AG08396 (cell line): ENCODE measurements around the gene ISG20L2.

ENCODE experiments used
- DNase-seq: peaks from one replicate; pipeline ENCODE4 v3.0.0; 2012; ENCODE audit warnings: low spot score, mixed read lengths

ISG20L2 gene

DNA sequence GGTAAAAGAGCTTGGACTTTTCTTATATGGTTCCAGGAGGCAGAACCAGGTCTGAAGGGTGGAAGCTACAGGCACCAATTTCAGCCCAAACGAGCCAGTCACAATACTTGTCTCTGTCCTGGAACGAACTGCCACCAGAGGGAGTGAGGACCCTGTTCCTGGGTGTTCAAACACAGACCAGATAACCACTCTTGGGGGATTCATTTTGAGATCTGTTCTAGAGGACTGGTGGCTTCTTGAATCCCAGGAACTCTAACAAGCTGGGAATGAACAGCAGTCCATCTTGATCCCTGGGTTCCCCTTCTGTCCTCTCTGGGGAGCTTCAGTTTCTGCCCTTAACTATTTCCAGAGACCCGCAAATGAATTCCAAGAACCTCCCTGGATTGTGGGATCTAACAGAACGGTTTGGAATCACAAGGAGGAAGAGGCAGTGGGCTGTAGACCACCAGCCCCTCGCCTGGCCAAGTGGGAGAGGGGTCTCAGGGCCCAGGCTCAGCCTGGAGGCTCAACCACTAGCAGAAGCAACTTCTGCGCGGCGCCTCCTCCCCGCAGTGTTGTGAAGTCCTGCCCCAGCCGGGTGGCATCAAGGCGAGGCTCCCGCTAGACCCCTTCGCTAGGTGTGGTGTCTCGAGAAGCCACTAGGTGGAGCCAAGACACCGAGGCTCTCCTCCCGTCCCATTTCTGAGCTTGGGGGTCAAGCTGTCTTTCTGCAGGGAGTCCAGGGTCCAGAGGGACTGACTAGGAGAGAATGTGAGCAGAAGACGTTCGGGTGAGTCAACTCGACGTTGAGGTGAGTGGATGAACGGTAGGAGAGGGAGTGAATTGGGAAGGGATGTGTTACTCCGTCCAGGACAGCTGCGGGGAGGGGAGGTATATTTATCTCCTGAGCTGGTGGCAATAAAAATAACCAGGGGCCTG is 39.3 kb downstream of the ISG20L2 start:
- peak; percentile 86 for DNase-seq

GRCh38 chr1:156684227-156684782 is 44.3 kb downstream of the ISG20L2 start:
- DNase-seq, result no peak

- DNase-seq, result no peak
Measured at GRCh38 chr1:156682166-156682890, 46.2 kb downstream of the ISG20L2 start.

DNA sequence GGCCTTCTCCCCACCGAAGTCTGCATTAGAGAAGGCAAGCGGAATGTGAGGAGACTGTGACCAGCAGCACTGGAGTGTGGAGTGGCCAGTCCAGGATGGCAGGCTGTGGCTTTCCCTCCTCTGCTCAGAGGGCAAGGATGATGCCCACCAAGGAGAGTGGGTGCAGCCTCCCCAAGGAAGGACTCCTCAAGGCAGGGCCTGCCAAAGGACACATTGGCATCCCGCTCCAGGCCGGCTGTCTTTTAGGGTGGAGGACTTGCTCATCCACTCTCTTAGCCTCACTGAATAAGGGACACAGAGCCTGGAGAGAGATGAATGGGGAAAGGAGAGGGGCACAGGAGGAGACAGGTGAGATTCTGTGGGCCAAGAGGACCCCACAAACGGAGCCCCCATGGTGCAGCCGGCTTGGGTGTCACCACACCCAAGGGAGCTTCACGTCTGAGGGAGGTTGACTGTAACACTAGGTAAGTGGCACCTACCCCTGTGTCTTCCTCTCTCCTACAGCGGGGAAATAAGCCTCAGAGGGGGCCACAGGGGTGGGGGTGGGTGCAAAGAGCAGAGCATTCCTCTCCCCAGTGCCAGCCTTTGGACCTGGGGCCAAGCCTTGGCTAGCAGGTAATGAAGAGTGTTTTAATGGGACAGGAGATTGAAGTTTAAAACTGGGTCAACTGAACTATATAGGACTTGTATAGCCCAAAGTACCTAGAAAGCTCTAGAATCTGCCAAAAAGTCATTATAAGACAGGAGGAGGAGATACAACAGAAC is 47.2 kb downstream of the ISG20L2 start:
- no peak for DNase-seq

DNA sequence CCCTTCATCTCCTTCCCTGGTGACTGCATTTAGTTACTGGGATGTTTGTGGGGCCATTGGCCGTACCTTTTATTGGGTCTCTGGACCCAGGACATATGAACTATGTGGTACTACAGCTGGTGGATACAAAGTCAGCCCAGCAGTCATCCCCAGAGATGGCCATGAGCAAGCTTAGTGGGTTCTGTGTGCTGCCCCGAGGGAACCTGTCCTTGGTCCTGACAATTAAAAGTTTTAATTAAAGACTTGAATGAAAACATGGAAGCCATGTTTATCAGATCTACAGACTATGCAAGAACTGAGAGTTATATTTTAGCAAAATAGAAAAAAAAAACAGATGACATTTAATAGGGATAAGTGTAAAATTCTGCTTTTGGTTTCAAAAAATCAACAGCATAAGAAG is 48.5 kb downstream of the ISG20L2 start:
- no peak for DNase-seq

GRCh38 chr1:156677616-156678596 is 50.7 kb downstream of the ISG20L2 start:
- peak; percentile 79 for DNase-seq

GRCh38 chr1:156676820-156677615 is 51.5 kb downstream of the ISG20L2 start, which contains the start of gene NES:
Gene NES (minus strand): TSS chr1:156677407. CDS start chr1:156677264, 143 bp downstream.
- DNase-seq, result peak; percentile 87

GRCh38 chr1:156676114-156676819 is 52.3 kb downstream of the ISG20L2 start:
- DNase-seq, result peak; percentile 42

DNA sequence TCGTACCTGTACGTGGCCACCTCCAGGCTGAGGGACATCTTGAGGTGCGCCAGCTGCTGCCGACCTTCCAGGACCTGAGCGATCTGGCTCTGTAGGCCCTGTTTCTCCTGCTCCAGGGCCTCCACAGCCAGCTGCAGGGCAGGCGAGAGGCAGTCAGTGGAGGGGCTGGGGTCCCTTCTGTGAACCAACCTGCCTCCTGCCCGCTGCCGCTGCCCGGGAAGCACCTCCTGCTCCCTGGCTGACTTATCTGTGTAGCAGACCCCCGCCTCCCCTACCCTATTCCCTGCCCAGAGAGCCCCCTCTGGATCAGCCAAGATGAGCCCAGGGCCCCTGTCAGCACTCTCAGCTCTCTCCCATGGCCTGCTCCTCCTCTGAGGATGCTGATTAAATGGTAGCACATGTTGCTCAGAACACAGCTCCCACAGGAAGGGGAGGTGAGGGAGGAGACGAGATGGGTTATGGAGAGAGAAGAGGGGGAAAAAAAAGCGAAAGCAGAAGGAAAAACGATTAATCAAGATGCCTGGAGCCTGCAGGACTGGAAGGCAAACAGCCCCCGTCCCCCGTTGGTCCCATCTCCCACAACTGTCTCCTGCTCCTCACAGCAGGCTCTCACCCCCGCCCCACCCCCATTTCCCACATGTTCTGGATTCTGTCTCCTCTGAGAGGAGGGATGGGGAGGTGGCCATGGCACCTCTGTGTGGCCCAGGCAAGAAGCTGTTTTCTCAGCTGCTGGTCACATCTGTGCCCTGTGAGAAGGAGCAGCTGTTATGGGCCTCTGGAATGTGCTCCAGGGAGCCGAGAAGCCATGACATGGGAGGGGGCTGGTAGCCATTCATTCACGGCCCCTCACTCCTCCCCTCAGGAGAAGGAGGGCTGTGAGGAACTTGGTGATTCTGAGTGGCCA is 53.1 kb downstream of the ISG20L2 start:
- DNase-seq, result peak; percentile 55

- no peak for DNase-seq
Measured at GRCh38 chr1:156673387-156674121, 55.0 kb downstream of the ISG20L2 start.
